IPS-18c (cell line): ENCODE data around the gene AMPD3.

Experiments used
- H3K4me3 ChIP-seq: 2 replicates; pipeline ENCODE4 v1.7.0; 2013; ENCODE audit warnings: low read depth, mild to moderate bottlenecking, low read length, moderate library complexity; ENCODE audit not compliant: insufficient read depth
- H3K9me3 ChIP-seq: one replicate; pipeline ENCODE4 v1.6.1; 2013; ENCODE audit warnings: mild to moderate bottlenecking, low read length, moderate library complexity; ENCODE audit not compliant: control insufficient read depth, insufficient read depth

Gene AMPD3

GRCh38 chr11:10503777-10504480 is 48.9 kb downstream of the AMPD3 start:
- peaks cover 3% of the 10 kb centered on the region for H3K9me3 ChIP-seq
- H3K4me3 ChIP-seq: no peak overlapping the region

- no peaks in the 10 kb centered on the region for H3K9me3 ChIP-seq
- H3K4me3 ChIP-seq: no peak overlapping the region
These were observed 49.4 kb downstream of the AMPD3 start for GRCh38 chr11:10504490-10504889.

- H3K4me3 ChIP-seq: no peak overlapping the region
These were observed 50.4 kb downstream of the AMPD3 start for GRCh38 chr11:10505278-10506007.

GRCh38 chr11:10506008-10506370 is 50.9 kb downstream of the AMPD3 start:
- no peaks in the 10 kb centered on the region for H3K9me3 ChIP-seq
- H3K4me3 ChIP-seq: no peak overlapping the region

More at GRCh38 chr11:10505278-10506007, 50.4 kb downstream of the AMPD3 start:
- no peaks in the 10 kb centered on the region for H3K9me3 ChIP-seq

GRCh38 chr11:10511181-10511621 is 56.1 kb downstream of the AMPD3 start:
- no peak overlapping the region for H3K4me3 ChIP-seq

GRCh38 chr11:10514202-10514601 is 59.1 kb downstream of the AMPD3 start:
- H3K9me3 ChIP-seq: no peaks in the 10 kb centered on the region
- H3K4me3 ChIP-seq: no peak overlapping the region

More at GRCh38 chr11:10511181-10511621, 56.1 kb downstream of the AMPD3 start:
- no peaks in the 10 kb centered on the region for H3K9me3 ChIP-seq

GRCh38 chr11:10514709-10515108 is 59.6 kb downstream of the AMPD3 start:
- H3K9me3 ChIP-seq: no peaks in the 10 kb centered on the region
- no peak overlapping the region for H3K4me3 ChIP-seq

- no peak overlapping the region for H3K4me3 ChIP-seq
- no peaks in the 10 kb centered on the region for H3K9me3 ChIP-seq
These were observed 60.4 kb downstream of the AMPD3 start for GRCh38 chr11:10515418-10515817.

GRCh38 chr11:10518123-10518522 is 63.1 kb downstream of the AMPD3 start:
- Histone ChIP-seq H3K9me3 (no peaks in the 10 kb centered on the region), H3K4me3 (no peak overlapping the region)

GRCh38 chr11:10518891-10519290 is 63.8 kb downstream of the AMPD3 start:
- Histone ChIP-seq H3K4me3 (no peak overlapping the region), H3K9me3 (no peaks in the 10 kb centered on the region)

GRCh38 chr11:10519630-10520029 is 64.6 kb downstream of the AMPD3 start:
- no peak overlapping the region for H3K4me3 ChIP-seq
- no peaks in the 10 kb centered on the region for H3K9me3 ChIP-seq

GRCh38 chr11:10520562-10520961 is 65.5 kb downstream of the AMPD3 start:
- H3K4me3 ChIP-seq: no peak overlapping the region
- no peaks in the 10 kb centered on the region for H3K9me3 ChIP-seq

GRCh38 chr11:10522276-10522675 is 67.2 kb downstream of the AMPD3 start:
- H3K9me3 ChIP-seq: no peaks in the 10 kb centered on the region

GRCh38 chr11:10522921-10523320 is 67.9 kb downstream of the AMPD3 start:
- Histone ChIP-seq H3K4me3 (no peak overlapping the region), H3K9me3 (no peaks in the 10 kb centered on the region)

More at GRCh38 chr11:10522276-10522675, 67.2 kb downstream of the AMPD3 start:
- H3K4me3 ChIP-seq: no peak overlapping the region

GRCh38 chr11:10524471-10524870 is 69.4 kb downstream of the AMPD3 start:
- no peak overlapping the region for H3K4me3 ChIP-seq

GRCh38 chr11:10526974-10527918 is 72.2 kb downstream of the AMPD3 start:
- Histone ChIP-seq H3K9me3 (no peaks in the 10 kb centered on the region), H3K4me3 (no peak overlapping the region)

More at GRCh38 chr11:10524471-10524870, 69.4 kb downstream of the AMPD3 start:
- H3K9me3 ChIP-seq: no peaks in the 10 kb centered on the region

- Histone ChIP-seq H3K4me3 (no peak overlapping the region), H3K9me3 (no peaks in the 10 kb centered on the region)
These were observed 73.1 kb downstream of the AMPD3 start for GRCh38 chr11:10528121-10528520.
